HL-60/S4 treated with retinoic acid at 250 ng/mL for 4 days and 3 days (cell line): ENCODE results near the gene KRTAP25-1.

Source experiments
- in situ Hi-C: fragments of 300-500 bp; cut with MboI; formaldehyde crosslinking; loops from 2 replicates; pipeline ENCODE4 v1.7.0; 2022; ENCODE audit warnings: low sequenced_read_pairs

KRTAP25-1 gene

GRCh38 chr21:30251781-30252180 is 37.5 kb downstream of the KRTAP25-1 start:
- in situ Hi-C loops = no loop called here

GRCh38 chr21:30249936-30250335 is 39.4 kb downstream of the KRTAP25-1 start:
- in situ Hi-C loops = no loop called here

- in situ Hi-C loops = no loop called here
Measured at GRCh38 chr21:30248844-30249243, 40.5 kb downstream of the KRTAP25-1 start.

- in situ Hi-C loops = no loop called here
Measured at GRCh38 chr21:30245061-30245460, 44.3 kb downstream of the KRTAP25-1 start.

GRCh38 chr21:30243691-30244090 is 45.6 kb downstream of the KRTAP25-1 start:
- in situ Hi-C loops = no loop called here

- in situ Hi-C loops = no loop called here
Measured at GRCh38 chr21:30240661-30241060, 48.7 kb downstream of the KRTAP25-1 start.
